ENCODE measurements around the gene CAVIN2. TPM values are rescaled to one million over a fixed set of nuclear protein-coding genes. Genes with fewer than 3 reads are reported as not detected.

CAVIN2 gene
- total RNA-seq, 2 donors from 2014 or later, result 24.8 to 27.1 TPM

- no peak overlapping the region for H3K4me3 ChIP-seq
- no peaks in the 10 kb centered on the region for H3K4me1 ChIP-seq (replicated peaks)
- no peak for DNase-seq (ENCODE audit: low spot score)
- H3K27ac ChIP-seq, result no peak overlapping the region
- H3K27me3 ChIP-seq (replicated peaks; ENCODE audit: insufficient read depth), result no peaks in the 10 kb centered on the region
- intact Hi-C loops (cut with DNase I), result no loop called here
- no peaks in the 10 kb centered on the region for H3K9me3 ChIP-seq
- TF ChIP-seq POLR2A (IDR thresholded peaks at IDR 0.05) (no peak), CTCF (IDR thresholded peaks at IDR 0.05) (no peak), POLR2AphosphoS5 (IDR thresholded peaks at IDR 0.05) (no peak)
- H3K36me3 ChIP-seq, result no peaks in the 10 kb centered on the region
- WGBS, result 92% methylated on average over 5 of the region's 5 CpGs
Measured at GRCh38 chr2:191891656-191892055, 44.8 kb upstream of the CAVIN2 start.

- intact Hi-C loops (cut with DNase I), result no loop called here
- DNase-seq (ENCODE audit: low spot score), result no peak
- no peak for TF ChIP-seq POLR2AphosphoS5 (IDR thresholded peaks at IDR 0.05)
- TF ChIP-seq POLR2A (IDR thresholded peaks at IDR 0.05), result no peak
- TF ChIP-seq CTCF (IDR thresholded peaks at IDR 0.05), result no peak
- no peak overlapping the region for H3K27ac ChIP-seq
- H3K9me3 ChIP-seq, result no peaks in the 10 kb centered on the region
- H3K4me3 ChIP-seq, result no peak overlapping the region
- WGBS, result 67% methylated on average over 2 of the region's 2 CpGs
- no peaks in the 10 kb centered on the region for H3K27me3 ChIP-seq (replicated peaks; ENCODE audit: insufficient read depth)
- H3K4me1 ChIP-seq (replicated peaks), result no peaks in the 10 kb centered on the region
- no peaks in the 10 kb centered on the region for H3K36me3 ChIP-seq
Measured at GRCh38 chr2:191889931-191890330, 43.0 kb upstream of the CAVIN2 start.

- 91% methylated on average over 3 of the region's 3 CpGs for WGBS
Measured at GRCh38 chr2:191888400-191889166, 41.7 kb upstream of the CAVIN2 start.

GRCh38 chr2:191885650-191886049, 38.8 kb upstream of the CAVIN2 start:
- intact Hi-C loops (cut with DNase I), result no loop called here
- DNase-seq (ENCODE audit: low spot score), result no peak
- Histone ChIP-seq H3K4me3 (no peak overlapping the region), H3K36me3 (no peaks in the 10 kb centered on the region), H3K9me3 (no peaks in the 10 kb centered on the region), H3K4me1 (replicated peaks) (no peaks in the 10 kb centered on the region), H3K27ac (no peak overlapping the region), H3K27me3 (replicated peaks; ENCODE audit: insufficient read depth) (no peaks in the 10 kb centered on the region)
- WGBS, result 67% methylated on average over 6 of the region's 6 CpGs
- no peak for TF ChIP-seq CTCF (IDR thresholded peaks at IDR 0.05)
- TF ChIP-seq POLR2A (IDR thresholded peaks at IDR 0.05), result no peak
- no peak for TF ChIP-seq POLR2AphosphoS5 (IDR thresholded peaks at IDR 0.05)

More at GRCh38 chr2:191888400-191889166, 41.7 kb upstream of the CAVIN2 start:
- intact Hi-C loops (cut with DNase I), result no loop called here
- H3K27ac ChIP-seq, result no peak overlapping the region
- H3K4me3 ChIP-seq, result no peak overlapping the region
- DNase-seq (ENCODE audit: low spot score), result no peak
- H3K27me3 ChIP-seq (replicated peaks; ENCODE audit: insufficient read depth), result no peaks in the 10 kb centered on the region
- no peak for TF ChIP-seq POLR2A (IDR thresholded peaks at IDR 0.05)
- H3K36me3 ChIP-seq, result no peaks in the 10 kb centered on the region
- H3K4me1 ChIP-seq (replicated peaks), result no peaks in the 10 kb centered on the region
- H3K9me3 ChIP-seq, result no peaks in the 10 kb centered on the region

DNA sequence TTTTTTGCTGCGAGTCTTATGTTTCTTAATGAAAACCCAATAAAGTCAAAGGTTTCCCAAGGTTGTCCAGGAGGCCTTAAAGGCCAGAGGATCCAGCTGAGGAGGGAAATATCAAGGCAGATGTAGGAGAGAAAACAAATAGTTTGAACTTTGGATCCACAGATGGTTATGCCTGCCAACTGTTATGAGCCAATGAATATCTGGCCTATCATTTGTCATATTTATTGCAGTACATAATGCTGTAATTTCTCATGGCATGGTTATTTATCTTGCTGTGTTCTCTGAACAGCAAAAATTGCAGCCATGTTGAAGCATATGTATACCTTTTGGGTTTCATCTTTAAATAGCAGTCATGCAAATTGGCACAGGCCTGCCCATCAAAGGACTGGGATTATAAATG, 38.2 kb upstream of the CAVIN2 start:
- H3K4me1 ChIP-seq (replicated peaks), result no peaks in the 10 kb centered on the region
- no peak for DNase-seq (ENCODE audit: low spot score)
- H3K4me3 ChIP-seq, result no peak overlapping the region
- intact Hi-C loops (cut with DNase I), result no loop called here
- no peaks in the 10 kb centered on the region for H3K27me3 ChIP-seq (replicated peaks; ENCODE audit: insufficient read depth)
- 39% methylated on average over 1 of the region's 1 CpG for WGBS
- no peak for TF ChIP-seq POLR2A (IDR thresholded peaks at IDR 0.05)
- TF ChIP-seq POLR2AphosphoS5 (IDR thresholded peaks at IDR 0.05), result no peak
- TF ChIP-seq CTCF (IDR thresholded peaks at IDR 0.05), result no peak
- H3K27ac ChIP-seq, result no peak overlapping the region
- H3K36me3 ChIP-seq, result no peaks in the 10 kb centered on the region
- no peaks in the 10 kb centered on the region for H3K9me3 ChIP-seq
